GM19467 (cell line): ENCODE data around the gene ERCC6L2.

Experiments used
- ATAC-seq: cut with Tn5 transposase; IDR thresholded peaks from one replicate; pipeline ENCODE4 v1.9.1; 2021; ENCODE audit warnings: mild to moderate bottlenecking, moderate library complexity; ENCODE audit not compliant: unreplicated experiment

ERCC6L2 gene

DNA sequence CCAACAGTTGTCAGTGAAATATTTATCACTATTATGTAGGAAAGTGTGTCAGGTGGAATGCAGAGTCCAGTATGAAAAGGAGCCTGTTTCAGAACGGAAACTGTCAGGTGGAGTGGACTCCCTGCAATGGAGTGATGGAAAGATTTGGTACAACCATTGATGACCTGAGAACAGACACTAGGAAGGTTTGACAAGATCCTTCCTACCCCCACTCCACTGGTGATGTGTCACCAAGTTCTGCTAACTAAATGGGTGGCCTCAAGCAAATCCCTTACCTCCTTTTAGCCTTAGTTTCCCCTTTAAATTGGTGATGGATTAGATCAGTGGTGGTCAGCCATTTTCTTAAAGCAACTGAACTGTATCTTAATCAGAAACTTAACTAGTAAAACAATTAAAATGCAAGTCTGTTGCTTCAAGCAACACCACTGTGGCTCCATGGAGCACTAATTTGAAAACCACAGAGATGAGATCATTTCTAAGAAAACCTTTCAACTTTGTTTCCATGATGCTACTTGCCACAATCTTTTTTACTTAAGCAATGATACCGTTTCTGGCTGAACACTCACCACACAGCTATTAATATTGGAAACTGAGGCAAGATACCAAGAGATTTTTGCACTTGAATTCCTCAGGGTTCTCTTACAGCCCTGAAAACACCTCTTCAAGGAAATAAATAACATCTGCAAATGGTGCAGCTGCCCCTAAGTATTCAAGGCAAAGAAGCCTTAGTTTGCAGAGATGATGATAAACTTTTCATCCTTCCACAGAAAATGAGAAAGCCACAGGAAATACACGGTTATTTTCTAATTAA is 140.6 kb downstream of the ERCC6L2 start:
- ATAC-seq: no peak
